ENCODE results near the gene PCNX2.

PCNX2 gene

GRCh38 chr1:233061265-233061664 lies 234.3 kb downstream of the PCNX2 start:
- DNase-seq (ENCODE audit: low read depth): no peak

- no peak for DNase-seq (ENCODE audit: low read depth)
Observed at GRCh38 chr1:233060461-233060994, 235.0 kb downstream of the PCNX2 start.

GRCh38 chr1:233057836-233058235 lies 237.7 kb downstream of the PCNX2 start:
- DNase-seq (ENCODE audit: low read depth): no peak

- no peak for DNase-seq (ENCODE audit: low read depth)
Observed at GRCh38 chr1:233055879-233056641, 239.5 kb downstream of the PCNX2 start.

GRCh38 chr1:233045588-233045987 lies 249.9 kb downstream of the PCNX2 start:
- no peak for DNase-seq (ENCODE audit: low read depth)

GRCh38 chr1:233042834-233043233 lies 252.7 kb downstream of the PCNX2 start:
- DNase-seq (ENCODE audit: low read depth): no peak

GRCh38 chr1:233040494-233040893 lies 255.0 kb downstream of the PCNX2 start:
- DNase-seq (ENCODE audit: low read depth): no peak

- DNase-seq (ENCODE audit: low read depth): no peak
Observed at GRCh38 chr1:233038581-233038980, 256.9 kb downstream of the PCNX2 start.

GRCh38 chr1:233037843-233038242 lies 257.7 kb downstream of the PCNX2 start:
- DNase-seq (ENCODE audit: low read depth): no peak

GRCh38 chr1:233034836-233035235 lies 260.7 kb downstream of the PCNX2 start:
- DNase-seq (ENCODE audit: low read depth): no peak

GRCh38 chr1:233033361-233033760 lies 262.2 kb downstream of the PCNX2 start:
- DNase-seq (ENCODE audit: low read depth): no peak

- no peak for DNase-seq (ENCODE audit: low read depth)
Observed at GRCh38 chr1:233032916-233033315, 262.6 kb downstream of the PCNX2 start.

- no peak for DNase-seq (ENCODE audit: low read depth)
Observed at GRCh38 chr1:233031521-233031920, 264.0 kb downstream of the PCNX2 start.

- no peak for DNase-seq (ENCODE audit: low read depth)
Observed at GRCh38 chr1:233027046-233027445, 268.5 kb downstream of the PCNX2 start.

- DNase-seq (ENCODE audit: low read depth): no peak
Observed at GRCh38 chr1:233025567-233025966, 270.0 kb downstream of the PCNX2 start.

GRCh38 chr1:233025157-233025556 lies 270.4 kb downstream of the PCNX2 start:
- no peak for DNase-seq (ENCODE audit: low read depth)

- DNase-seq (ENCODE audit: low read depth): no peak
Observed at GRCh38 chr1:233024199-233024598, 271.3 kb downstream of the PCNX2 start.

- no peak for DNase-seq (ENCODE audit: low read depth)
Observed at GRCh38 chr1:233022246-233022645, 273.3 kb downstream of the PCNX2 start.

GRCh38 chr1:233020426-233020825 lies 275.1 kb downstream of the PCNX2 start:
- no peak for DNase-seq (ENCODE audit: low read depth)

GRCh38 chr1:233019778-233020325 lies 275.7 kb downstream of the PCNX2 start:
- DNase-seq (ENCODE audit: low read depth): no peak

- DNase-seq (ENCODE audit: low read depth): no peak
Observed at GRCh38 chr1:233019083-233019482, 276.4 kb downstream of the PCNX2 start.

- no peak for DNase-seq (ENCODE audit: low read depth)
Observed at GRCh38 chr1:233016798-233017197, 278.7 kb downstream of the PCNX2 start.

GRCh38 chr1:233015965-233016364 lies 279.6 kb downstream of the PCNX2 start:
- DNase-seq (ENCODE audit: low read depth): no peak

- DNase-seq (ENCODE audit: low read depth): no peak
Observed at GRCh38 chr1:233012021-233012420, 283.5 kb downstream of the PCNX2 start.

All from activated T-cell treated with anti-CD3 and anti-CD28 coated beads for 1 hour (primary cell).